GM12872 (cell line): ENCODE data around the gene SLAIN2.

Experiments
- CTCF ChIP-seq: IDR thresholded peaks from 3 replicates; pipeline ENCODE4 v1.5.1; 2011; ENCODE audit warnings: low read depth, mild to moderate bottlenecking, low read length, moderate library complexity; ENCODE audit not compliant: insufficient read depth

The SLAIN2 gene

GRCh38 chr4:48343551-48343950 lies 2.2 kb downstream of the SLAIN2 start:
- TF ChIP-seq CTCF = no peak

- TF ChIP-seq CTCF = no peak
Observed at GRCh38 chr4:48345542-48345941, 4.2 kb downstream of the SLAIN2 start.

- TF ChIP-seq CTCF = no peak
Observed at GRCh38 chr4:48346594-48346993, 5.3 kb downstream of the SLAIN2 start.

- TF ChIP-seq CTCF = no peak
Observed at GRCh38 chr4:48347282-48347921, 6.1 kb downstream of the SLAIN2 start.

- no peak for TF ChIP-seq CTCF
Observed at GRCh38 chr4:48350871-48351270, 9.5 kb downstream of the SLAIN2 start.

GRCh38 chr4:48352793-48353192 lies 11.5 kb downstream of the SLAIN2 start:
- TF ChIP-seq CTCF = no peak

GRCh38 chr4:48356355-48356754 lies 15.0 kb downstream of the SLAIN2 start:
- no peak for TF ChIP-seq CTCF
